Measurements from ENCODE around the gene WDR27.

Gene WDR27

GRCh38 chr6:169425628-169426370, 276.0 kb downstream of the WDR27 start:
- DNase-seq = no peak

GRCh38 chr6:169424821-169425240, 277.0 kb downstream of the WDR27 start:
- no peak for DNase-seq

- DNase-seq = no peak
These were observed 277.6 kb downstream of the WDR27 start for GRCh38 chr6:169424149-169424804.

GRCh38 chr6:169421586-169422264, 280.1 kb downstream of the WDR27 start:
- no peak for DNase-seq

- DNase-seq = peak; percentile 42
These were observed 280.8 kb downstream of the WDR27 start for GRCh38 chr6:169420912-169421543.

- no peak for DNase-seq
These were observed 284.7 kb downstream of the WDR27 start for GRCh38 chr6:169417101-169417500.

- no peak for DNase-seq
These were observed 285.6 kb downstream of the WDR27 start for GRCh38 chr6:169416249-169416648.

- no peak for DNase-seq
These were observed 286.6 kb downstream of the WDR27 start for GRCh38 chr6:169415179-169415578.

GRCh38 chr6:169411722-169412121, 290.1 kb downstream of the WDR27 start:
- DNase-seq = no peak

GRCh38 chr6:169411296-169411695, 290.5 kb downstream of the WDR27 start:
- no peak for DNase-seq

GRCh38 chr6:169409742-169410312, 292.0 kb downstream of the WDR27 start:
- no peak for DNase-seq

- no peak for DNase-seq
These were observed 294.5 kb downstream of the WDR27 start for GRCh38 chr6:169407325-169407724.

All from activated CD4-positive, alpha-beta T cell treated with anti-CD3 and anti-CD28 coated beads for 48 hours (primary cell).